Urothelium cell line (cell line): ENCODE data around the gene MTMR3.

Experiments
- DNase-seq: peaks from one replicate; pipeline ENCODE4 v3.0.0; 2011; ENCODE audit warnings: low spot score, mixed read lengths
- FAIRE-seq: peaks from 2 replicates; lab custom pipeline; 2011; peaks lifted over from hg19 to GRCh38; lab: Jason Lieb, UNC

The MTMR3 gene

GRCh38 chr22:29914165-29914564 lies 31.2 kb downstream of the MTMR3 start:
- no peak for DNase-seq
- FAIRE-seq: no peak

GRCh38 chr22:29914991-29915533 lies 32.1 kb downstream of the MTMR3 start:
- no peak for FAIRE-seq
- DNase-seq: no peak

DNA sequence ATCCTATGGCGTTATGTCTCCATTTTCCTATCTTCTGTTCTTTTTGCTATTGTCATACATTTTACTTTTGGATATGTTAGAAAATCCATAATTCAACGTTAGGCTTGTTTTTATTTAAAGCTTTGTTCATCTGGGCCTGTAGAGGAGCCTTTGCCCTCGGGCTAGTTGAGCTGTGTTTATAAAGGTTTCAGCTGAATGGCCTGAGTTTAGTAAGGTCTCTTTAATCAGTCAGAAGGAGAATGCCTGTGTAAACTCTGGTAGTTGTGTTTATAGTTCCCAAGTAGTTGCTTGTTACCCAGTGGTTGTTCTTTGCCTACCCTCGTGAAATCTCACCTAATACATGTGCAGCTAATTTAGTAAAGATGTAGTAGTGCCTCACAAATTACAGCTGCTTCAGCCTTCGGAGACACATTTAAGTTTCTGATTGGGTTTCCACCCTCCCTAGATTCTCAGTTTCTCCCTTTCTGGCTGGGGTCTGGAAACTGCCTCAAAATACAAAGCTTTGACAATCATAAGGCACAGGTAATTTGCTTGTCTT lies 33.1 kb downstream of the MTMR3 start:
- FAIRE-seq (no peak), DNase-seq (no peak)

DNA sequence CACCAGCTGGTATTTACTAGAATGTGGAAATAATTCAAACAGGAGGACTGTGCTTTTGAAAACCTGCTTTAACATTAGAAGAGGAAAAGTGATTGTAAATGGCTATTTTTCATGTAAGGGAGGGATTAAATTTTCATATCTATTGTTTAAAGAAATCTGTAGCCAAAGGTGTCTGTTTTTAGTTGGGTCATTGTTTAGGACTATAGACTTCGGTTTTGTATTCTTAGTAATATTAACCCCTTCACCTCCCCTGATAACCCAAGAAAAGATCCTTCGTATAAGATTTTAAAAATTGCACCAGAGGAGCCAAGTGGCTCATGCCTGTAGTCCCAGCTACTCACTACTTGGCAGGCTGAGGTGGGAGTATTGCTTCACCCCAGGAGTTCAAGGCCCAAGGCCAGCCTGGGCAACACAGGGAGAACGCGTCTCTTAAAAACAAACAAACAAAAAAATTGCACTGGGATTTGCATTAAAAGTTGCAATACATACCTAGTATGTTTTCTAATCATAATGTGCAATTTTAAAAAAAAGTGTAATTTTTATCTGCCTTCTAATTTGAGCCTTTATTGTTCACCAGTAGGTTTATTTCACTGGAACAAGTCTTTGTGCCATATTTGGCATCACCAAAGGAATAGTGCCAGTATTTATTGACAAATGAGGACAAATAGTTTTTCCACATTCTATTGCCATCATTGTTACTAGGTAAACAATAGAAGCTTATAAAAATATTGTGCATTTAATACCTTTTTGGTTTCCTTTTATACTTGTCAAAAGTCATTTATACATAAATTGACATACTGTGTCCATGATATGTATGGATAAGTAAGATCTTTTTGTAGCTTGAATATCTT lies 34.3 kb downstream of the MTMR3 start:
- FAIRE-seq: no peak
- DNase-seq: no peak

DNA sequence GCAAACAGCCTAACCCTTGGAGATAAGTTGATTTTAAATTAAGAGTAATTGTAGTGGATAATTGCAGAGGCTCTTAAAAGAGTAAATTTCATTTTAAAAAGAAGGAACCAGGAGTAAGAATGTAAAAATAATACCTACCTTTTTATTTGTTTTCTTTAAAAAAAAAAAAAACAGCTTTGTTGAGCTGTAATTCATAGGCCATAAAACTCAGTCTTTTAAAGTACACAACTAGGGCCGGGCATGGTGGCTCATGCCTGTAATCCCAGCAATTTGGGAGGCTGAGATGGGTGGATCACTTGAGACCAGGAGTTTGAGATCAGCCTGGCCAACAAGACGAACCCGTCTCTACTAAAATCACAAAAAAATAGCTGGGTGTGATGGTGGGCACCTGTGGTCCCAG lies 42.4 kb downstream of the MTMR3 start:
- FAIRE-seq (no peak), DNase-seq (no peak)

GRCh38 chr22:29926057-29926456 lies 43.1 kb downstream of the MTMR3 start:
- DNase-seq (no peak), FAIRE-seq (no peak)

DNA sequence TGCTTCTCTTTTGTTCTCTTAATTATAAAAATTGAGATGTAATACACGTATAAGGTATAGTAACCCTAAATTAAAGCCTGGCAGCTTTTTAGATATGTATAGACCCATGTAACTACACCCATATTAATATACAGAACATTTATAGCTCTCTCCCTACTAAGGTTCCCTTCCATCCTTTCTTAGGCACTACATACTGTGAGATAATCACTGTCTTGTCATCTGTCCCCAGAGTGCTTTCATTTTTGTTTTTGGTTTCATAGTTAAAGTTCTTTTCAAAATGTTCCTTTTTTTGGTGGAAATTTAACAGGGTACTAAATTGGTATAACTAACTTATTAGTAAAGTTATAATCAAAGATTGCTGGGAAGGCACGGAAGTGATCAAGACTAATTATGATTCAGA lies 49.2 kb downstream of the MTMR3 start:
- no peak for FAIRE-seq

DNA sequence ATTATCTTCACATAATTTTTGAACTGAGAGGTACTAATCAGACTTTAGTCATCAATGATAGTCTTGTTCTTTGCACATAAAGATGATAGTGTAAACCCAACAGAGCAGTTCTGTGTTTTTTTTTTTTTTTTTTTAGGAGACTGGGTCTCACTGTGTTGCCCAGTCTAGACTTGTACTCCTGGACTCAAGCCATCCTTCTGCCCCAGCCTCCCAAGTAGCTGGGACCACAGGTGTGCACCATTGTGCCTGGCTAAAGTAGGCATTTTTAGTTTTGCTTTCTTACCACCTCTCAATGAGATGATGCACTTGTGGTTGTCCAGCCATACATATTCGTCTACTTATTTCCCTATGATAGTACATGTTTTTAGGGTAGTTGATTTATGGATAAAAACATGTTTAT lies 50.6 kb downstream of the MTMR3 start:
- DNase-seq: no peak
- FAIRE-seq: no peak

More for the DNA sequence above, 49.2 kb downstream of the MTMR3 start:
- DNase-seq: no peak

DNA sequence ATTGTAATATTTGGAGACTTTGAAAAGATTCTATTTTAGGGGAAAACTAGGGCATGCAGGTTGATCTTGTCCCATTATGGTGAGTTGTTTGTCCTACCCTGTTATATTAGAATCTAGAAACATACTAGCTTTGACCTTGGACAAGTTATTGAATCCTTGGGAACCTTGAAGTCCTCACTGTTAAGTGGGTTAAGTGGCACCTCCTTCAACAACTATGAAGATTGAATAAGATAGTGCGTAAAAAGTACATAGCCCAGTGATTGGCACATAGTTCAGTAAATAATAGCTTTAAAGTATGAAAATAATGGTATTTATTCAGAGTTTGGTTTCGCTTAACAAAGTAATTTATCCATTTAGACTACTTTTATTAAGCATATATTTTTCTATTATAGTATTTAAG lies 51.6 kb downstream of the MTMR3 start:
- FAIRE-seq (no peak), DNase-seq (no peak)

DNA sequence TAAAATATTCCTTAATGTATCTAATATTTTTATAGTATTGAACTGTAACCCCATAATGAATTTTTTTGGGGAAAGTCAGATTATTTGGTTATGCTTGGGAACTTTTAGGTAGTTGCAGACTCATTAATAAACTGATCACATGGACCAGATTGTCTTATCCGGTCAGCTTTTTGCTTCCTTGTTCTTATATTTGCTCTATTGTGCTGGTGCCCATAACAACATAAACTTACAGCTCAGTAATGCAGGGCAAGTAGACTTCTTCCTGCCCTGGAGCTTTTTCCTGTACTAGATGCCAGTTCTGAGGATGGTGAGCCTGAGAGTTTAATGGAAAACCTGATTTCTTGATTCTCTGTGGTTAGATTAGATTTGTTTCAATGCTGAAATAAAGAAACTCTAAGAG lies 53.2 kb downstream of the MTMR3 start:
- FAIRE-seq (no peak), DNase-seq (no peak)

GRCh38 chr22:29937940-29938693 lies 55.1 kb downstream of the MTMR3 start:
- peak; percentile 35 for FAIRE-seq
- no peak for DNase-seq

DNA sequence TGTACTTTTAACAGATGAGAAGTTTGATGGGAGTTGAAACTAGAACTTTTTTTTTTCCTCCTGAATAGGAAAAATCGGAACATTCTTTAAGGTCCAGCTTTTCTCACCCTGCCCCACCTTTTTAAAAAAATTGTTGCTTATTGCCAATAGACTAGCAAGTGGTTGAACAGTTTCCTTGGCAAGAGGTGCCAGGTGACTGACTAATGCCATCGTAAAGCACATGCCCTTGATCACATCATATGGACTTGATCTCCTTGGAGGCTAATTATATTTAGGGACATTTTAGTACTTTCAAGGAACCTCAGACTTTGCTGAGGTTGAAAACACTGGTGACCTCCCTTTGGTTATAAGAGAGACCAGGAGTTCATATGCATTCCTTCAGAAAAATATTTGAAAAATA lies 57.6 kb downstream of the MTMR3 start:
- DNase-seq: no peak
- FAIRE-seq: no peak

- DNase-seq: no peak
Measured at GRCh38 chr22:29944339-29944738, 61.4 kb downstream of the MTMR3 start.

GRCh38 chr22:29945435-29945834 lies 62.5 kb downstream of the MTMR3 start:
- FAIRE-seq: no peak

More at GRCh38 chr22:29944339-29944738, 61.4 kb downstream of the MTMR3 start:
- no peak for FAIRE-seq

GRCh38 chr22:29946220-29946619 lies 63.2 kb downstream of the MTMR3 start:
- FAIRE-seq (no peak), DNase-seq (no peak)

More at GRCh38 chr22:29945435-29945834, 62.5 kb downstream of the MTMR3 start:
- no peak for DNase-seq

- FAIRE-seq (no peak), DNase-seq (no peak)
Measured at GRCh38 chr22:29947410-29948384, 64.7 kb downstream of the MTMR3 start.

- no peak for FAIRE-seq
- no peak for DNase-seq
Measured at GRCh38 chr22:29948385-29948769, 65.4 kb downstream of the MTMR3 start.

DNA sequence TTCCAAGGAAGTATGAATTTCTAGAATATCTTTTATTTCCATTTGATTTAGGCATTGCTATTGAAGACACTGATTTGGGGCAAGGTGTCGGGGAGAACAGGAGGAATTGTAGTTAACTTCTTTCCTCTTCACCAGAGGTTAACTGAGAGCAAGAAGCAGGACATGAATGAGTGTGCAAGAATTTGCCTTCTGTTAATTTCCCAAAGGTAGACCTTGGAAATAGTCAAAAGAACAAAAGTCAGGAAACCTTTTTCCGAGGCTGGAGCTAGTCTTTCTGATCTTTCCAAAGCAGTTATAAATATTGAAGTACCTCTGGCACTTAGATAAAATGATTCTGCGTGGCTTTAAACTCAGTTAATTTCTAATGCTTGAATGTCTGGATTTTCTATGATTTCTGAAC lies 66.9 kb downstream of the MTMR3 start:
- no peak for DNase-seq
- no peak for FAIRE-seq

DNA sequence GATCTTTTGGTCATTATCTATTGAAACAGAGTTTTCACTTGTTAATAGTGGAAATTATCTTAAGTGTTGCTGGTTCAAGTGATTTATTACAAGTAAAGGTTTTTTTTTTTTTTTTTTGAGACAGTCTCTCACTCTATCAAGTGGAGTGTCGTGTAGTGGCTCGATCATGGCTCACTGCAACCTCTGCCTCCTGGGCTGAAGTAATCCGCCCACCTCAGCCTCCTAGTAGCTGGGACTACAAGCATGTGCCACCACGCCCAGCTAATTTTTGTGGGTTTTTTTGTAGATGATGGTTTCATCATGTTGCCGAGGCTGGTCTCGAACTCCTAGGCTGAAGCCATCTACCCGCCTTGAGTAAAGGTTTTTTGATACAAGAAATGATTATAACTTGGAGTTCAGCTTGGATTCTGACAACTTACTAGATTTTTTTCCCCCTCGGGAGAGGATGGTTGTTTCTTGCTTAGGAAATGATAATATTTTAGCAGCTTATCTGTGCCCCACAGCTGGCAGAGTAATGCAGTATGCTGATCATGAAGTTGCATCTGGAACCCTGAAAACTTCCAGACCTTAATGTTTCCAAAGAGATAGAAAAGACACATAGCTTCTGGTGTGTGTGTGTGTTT lies 68.9 kb downstream of the MTMR3 start:
- FAIRE-seq (no peak), DNase-seq (no peak)
